GM21367 (cell line): ENCODE measurements around the gene AQP12B.

ENCODE experiments used
- ATAC-seq: cut with Tn5 transposase; IDR thresholded peaks from one replicate; pipeline ENCODE4 v1.9.1; 2021; ENCODE audit not compliant: unreplicated experiment

Gene AQP12B

DNA sequence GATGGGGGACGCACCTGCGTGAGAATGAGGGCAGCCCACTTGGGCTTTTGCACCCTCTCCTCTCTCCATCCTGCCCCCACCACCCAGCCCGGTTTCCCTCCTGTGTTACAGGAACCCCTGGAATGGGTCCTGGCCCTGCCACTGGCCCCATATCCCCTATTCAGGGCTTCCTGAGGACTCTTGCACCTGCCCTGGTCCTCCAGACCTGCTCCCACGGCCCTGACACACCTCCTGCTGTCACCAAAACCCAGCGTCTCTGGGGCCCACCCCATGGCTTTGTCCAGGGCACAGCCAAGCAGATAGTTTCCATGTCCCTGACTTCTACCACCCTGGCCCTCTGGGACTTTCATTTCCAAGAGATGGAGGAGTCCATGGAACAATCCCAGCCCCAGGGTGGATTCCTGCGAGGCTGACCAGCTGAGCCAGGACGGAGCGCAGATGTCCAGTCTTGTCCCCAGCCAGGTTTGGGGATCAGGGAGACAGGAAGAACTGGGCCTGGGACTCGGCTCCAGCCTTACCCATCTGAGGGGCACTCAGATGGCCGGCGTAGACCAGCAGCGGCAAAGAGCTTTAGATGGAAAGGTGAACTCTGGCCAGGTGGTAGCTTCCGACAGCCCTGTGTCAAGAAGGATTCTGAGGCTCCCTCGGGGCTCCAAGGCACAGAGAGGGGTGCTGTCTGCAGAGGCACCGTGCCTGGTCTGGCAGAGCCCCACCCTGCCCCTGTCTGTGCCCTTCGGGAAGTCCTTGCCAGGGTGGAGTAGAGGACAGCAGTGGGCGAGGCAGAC is 45.4 kb downstream of the AQP12B start:
- ATAC-seq, result no peak

DNA sequence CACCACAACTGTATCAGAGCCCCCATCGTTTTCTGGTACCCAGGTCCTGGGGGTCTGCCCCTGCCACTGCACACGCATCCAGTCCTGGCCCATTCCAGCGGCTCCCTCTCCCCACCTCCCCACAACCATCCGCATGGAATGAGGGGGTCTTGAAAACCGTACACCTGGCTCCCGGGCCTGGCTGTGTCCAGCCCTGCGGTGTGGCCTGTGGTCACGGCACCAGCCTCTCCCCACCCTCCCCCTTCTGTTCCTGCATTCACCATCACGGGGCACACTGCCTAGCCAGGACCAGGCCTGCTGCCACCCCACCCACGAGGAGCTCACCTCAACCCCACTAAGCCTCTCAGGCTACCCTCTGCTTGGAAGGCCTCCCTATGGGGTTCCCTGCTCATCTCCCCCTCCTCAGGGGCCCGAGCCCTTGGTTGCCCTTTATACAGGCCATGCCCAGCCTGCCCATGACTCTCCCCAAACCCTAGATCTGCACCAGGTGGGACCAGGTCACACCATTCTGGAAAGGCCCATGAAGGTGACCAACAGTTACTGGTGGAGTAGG is 46.0 kb downstream of the AQP12B start:
- no peak for ATAC-seq

DNA sequence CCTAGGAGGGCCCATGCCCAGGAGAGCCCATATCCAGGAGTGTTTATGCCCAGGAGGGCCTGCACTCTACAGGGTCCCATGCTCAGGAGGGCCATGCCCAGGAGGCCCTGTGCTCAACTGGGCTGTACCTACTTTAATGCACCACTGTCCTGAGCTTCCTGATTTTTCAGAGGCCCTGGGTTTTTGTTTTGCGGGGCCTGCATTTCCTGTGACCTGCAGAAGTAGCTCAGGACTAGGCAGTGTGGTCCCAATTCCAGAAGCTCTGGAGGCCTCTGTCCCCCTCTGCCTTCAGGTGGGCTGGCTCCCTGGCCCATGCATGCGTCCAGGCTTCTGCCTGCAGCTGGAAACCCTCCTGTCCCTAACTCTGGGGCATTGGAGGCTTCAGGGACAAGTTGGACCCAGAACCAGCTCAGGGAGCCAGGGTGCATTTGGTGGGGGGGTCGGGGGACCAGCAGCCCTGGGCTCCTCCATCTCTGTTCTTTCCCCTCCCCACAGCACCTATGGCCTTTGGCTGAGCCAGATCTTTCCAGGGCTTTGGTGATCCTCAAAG is 46.6 kb downstream of the AQP12B start:
- no peak for ATAC-seq

DNA sequence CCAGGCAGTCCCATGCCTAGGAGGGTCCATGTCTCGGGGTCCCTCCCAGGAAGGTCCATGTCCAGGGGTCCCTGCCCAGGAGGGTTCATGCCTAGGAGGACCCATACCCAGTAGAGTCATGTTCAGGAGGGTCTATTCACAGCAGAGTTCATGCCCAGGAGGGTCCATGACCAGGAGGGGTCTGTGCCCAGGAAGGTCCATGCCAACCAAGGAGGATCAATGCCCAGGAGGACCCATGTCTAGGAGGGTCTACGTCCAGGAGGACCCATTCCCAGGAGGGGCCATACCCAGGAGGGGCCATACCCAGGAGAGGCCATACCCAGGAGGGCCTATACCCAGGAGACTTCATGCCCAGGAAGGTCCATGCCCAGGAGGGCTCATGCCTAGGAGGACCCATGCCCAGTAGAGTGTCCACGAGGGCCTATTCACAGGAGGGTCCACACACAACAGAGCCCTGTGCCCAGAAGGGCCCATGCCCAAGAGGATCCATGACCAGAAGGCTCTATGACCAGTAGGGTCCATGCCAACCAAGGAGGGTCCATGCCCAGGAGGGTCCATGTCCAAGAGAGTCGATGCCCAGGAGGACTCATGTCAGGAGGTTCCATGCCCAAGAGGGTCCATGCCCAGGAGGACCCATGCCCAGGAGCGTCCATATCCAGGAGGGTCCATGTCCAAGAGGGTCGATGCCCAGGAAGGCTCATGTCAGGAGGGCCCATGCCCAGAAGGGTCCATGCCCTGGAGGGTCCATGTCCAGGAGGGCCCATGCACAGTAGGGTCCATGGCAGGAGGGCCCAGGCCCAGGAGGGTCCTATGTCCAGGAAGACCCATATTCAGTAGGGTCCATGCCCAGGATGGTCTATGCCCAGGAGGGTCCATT is 47.3 kb downstream of the AQP12B start:
- ATAC-seq, result no peak

DNA sequence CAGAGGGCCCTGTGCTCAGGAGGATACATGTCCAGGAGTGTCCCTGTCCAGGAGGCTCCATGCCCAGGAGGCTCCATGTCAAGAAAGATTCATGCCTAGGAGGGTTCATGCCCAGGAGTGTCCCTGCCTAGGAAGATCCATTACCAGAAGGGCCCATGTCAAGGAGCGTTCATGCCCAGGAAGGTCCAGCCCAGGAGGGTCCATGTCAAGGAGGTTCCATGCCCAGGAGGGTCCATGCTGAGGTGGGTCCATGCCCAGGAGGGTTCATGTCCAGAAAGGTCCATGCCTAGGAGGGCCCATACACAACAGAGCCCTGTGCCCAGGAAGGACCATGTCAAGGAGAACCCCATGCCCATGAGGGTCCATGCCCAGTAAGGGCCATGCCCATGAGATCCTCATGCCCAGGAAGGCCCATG is 50.4 kb downstream of the AQP12B start:
- no peak for ATAC-seq

DNA sequence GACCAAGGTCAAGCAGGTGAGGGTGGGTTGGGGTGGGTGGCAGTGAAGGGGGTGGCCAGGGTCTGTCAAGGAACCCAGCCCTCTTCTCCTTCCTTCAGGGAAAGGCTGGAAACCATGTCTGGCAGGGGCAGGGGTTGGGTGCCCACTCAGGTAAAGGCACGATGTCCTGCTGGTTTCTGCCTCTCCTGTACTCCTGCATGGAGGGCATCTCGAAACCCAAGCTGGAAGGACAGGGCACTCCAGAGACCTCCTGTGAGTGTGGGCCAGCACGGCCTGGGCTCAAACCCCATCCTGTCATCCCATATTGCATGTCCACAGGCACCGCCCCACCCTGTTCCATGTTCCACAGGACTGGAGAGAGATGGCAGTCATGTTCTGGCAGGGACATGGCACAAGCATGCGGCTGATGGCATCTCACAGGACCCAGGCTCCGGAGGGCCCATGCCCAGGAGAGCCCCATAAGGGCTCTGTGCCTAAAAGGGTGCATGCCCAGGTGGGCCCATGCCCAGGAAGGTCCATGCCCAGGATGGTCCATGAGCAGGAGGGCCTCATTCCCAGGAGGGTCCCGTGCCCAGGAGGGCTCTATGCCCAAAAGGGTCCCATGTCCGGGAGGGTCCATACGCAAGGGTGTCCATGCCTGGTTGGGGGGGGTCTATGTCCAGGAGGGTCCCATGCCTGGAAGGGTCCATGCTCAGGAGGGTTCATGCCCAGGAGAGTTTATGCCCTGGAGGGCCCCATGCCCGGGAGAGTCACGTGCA is 51.0 kb downstream of the AQP12B start:
- ATAC-seq, result no peak

DNA sequence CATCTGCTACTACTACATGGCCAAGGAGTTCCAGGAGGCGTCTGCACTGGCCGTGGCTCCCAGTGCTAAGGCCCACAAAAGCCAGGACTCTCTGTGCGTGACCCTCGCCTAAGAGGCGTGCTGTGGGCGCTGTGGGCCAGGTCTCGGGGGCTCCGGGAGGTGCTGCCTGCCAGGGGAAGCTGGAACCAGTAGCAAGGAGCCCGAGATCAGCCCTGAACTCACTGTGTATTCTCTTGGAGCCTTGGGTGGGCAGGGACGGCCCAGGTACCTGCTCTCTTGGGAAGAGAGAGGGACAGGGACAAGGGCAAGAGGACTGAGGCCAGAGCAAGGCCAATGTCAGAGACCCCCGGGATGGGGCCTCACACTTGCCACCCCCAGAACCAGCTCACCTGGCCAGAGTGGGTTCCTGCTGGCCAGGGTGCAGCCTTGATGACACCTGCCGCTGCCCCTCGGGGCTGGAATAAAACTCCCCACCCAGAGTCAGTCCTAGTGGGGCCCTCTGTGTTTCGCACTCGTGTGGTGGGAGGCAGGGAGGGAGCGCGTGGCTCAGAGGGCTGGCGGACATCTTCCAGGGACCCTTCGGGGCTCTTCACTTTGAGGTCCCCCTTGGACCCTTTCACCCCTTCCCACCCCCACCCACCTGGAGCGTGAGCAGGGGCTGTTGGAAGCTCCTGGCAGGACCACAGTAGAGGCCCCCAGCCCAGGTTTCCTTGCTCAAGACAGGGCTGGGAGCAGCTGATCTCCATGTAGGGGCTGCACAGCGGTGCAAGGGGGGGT is 51.7 kb downstream of the AQP12B start:
- no peak for ATAC-seq

DNA sequence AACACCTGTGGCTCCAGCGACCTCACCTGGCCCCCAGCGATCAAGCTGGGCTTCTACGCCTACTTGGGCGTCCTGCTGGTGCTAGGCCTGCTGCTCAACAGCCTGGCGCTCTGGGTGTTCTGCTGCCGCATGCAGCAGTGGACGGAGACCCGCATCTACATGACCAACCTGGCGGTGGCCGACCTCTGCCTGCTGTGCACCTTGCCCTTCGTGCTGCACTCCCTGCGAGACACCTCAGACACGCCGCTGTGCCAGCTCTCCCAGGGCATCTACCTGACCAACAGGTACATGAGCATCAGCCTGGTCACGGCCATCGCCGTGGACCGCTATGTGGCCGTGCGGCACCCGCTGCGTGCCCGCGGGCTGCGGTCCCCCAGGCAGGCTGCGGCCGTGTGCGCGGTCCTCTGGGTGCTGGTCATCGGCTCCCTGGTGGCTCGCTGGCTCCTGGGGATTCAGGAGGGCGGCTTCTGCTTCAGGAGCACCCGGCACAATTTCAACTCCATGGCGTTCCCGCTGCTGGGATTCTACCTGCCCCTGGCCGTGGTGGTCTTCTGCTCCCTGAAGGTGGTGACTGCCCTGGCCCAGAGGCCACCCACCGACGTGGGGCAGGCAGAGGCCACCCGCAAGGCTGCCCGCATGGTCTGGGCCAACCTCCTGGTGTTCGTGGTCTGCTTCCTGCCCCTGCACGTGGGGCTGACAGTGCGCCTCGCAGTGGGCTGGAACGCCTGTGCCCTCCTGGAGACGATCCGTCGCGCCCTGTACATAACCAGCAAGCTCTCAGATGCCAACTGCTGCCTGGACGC is 52.5 kb downstream of the AQP12B start:
- ATAC-seq, result no peak

DNA sequence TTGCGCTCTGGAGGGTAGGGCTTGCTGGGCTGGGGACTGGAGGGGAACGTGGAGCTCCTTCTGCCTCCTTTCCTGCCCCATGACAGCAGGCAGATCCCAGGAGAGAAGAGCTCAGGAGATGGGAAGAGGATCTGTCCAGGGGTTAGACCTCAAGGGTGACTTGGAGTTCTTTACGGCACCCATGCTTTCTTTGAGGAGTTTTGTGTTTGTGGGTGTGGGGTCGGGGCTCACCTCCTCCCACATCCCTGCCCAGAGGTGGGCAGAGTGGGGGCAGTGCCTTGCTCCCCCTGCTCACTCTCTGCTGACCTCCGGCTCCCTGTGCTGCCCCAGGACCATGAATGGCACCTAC is 53.1 kb downstream of the AQP12B start:
- ATAC-seq, result no peak

DNA sequence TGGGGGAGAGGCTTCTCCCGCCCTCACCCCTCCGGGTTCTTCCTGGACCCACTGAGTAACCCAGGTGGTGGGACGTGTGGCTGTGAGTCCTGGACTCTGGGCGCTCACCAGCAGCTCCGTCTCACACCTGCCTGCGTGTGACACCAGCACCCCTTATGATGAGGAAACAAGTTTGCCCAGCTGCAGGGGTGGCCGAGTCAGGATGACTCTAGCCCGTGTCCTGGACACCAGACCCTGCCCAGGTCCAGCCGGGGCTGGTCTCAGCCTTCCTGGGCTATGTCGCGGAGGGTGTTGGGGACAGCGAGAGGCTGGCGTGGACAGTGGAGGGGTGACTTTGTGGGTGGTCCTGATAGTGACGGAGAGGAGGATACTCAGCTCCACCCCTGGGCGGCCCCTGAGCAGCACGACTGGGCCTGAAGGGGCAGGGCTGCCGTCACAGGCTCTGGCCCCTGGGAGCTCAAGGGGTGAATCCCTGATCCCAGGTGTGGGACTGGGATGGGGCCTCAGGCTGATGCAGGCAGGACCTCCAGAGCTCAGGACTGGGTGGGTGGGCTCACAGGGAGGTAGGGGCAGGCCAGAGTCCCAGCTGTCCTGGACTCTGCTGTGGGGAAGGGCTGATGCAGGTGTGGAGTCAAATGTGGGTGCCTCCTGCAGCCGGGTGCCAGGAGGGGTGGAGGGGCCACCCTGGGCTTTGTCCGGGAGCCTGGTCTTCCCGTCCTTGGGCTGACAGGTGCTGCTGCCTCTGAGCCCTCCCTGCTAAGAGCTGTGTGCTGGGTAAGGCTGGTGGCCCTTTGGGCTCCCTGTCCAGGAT is 53.7 kb downstream of the AQP12B start:
- ATAC-seq, result no peak

DNA sequence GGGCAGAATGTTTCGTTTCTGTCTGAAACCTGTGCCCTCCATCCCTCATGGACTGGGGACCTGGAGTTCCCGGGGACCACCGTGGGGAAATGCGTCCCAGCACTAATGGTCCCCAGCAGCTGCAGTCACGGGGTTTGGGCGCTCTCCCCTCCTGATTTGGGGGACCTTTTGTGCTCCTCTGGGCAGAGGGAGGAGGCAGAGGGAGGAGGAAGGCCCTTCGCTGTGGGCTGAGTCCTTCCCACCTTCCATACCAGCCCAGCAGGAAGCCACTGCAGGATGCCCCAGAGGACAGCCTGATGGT is 54.2 kb downstream of the AQP12B start:
- ATAC-seq, result no peak

DNA sequence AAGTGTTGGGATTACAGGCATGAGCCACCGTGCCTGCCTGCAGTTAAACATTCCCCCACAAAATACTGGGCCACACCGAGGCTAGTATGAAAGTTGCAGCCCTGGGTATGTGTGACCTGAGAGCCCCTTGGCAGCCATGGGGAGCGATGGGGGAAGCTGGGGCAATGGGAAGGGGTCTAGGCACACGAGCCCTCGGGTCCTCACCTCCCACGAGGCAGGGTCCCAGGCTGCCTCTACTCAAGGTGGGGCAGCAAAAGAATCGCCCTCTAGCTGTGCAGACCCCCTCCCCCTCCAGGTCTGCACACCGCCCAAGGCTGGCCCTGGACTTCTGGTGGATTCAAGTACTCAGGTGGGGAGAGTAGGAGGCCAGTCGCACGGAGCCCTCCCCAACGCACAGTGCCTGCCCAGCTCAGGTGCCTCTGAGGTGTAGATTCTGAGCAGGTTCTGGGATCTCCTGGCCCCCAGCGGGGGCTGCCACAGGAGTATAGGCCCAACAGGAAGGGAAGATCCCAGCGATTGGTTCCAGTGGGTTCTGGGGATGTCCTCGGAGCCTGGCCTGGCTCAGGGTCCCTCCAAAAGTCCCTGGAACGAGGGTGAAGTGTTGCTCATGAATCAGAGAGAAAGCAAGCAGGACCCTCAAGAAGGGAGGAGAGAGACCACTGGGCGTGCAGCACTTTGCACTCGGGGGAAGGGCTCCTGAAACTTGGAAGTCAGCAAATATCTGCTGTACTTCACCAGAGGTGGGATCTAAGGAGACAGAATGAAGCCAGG is 54.8 kb downstream of the AQP12B start:
- ATAC-seq, result no peak

DNA sequence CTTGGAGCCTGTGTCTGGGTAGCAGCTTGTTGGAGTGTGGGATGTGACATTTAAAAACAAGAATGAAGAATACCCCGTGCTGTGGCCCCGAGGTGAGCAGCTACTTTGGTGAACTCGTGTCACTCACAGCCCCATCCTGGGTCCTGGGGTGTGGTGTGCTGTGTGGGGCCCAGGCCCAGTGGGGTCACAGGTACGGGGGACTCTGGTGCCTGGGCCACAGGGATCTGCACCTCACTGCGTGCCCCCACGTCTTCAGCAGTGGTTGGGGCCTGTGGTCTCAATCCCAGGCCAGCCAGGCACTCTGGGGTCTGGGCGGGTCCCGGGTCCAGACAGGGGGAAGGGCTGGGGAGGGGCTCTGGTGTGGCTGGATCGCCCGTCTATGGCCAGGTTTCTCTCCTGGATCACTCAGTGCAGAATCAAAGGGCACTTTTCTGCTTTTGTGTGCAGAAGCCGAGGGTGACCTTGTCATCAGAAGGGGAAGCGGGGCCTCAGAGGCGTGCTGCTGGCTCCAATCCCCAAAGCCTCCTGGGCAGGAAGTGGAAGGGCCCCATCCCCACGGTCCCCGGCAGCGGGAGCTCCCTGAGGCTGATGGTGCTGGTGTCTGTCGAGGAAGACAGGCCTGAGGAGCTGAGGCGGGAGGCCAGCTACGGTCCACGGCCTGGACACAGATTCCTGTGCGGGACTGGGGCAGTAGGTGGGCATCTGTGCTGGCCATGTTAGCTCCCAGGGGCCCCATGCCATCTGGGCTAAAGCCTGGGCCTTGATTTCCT is 56.0 kb downstream of the AQP12B start:
- no peak for ATAC-seq
